Limb (tissue), 2 donors: ENCODE results near the gene NBEA.
"Not testable (repeated sequence)": the region's sequence is repeated elsewhere in the genome, so short reads cannot be mapped to it uniquely, and the experiment has no call there.

Experiments
- DNase-seq, 2 donors: peaks; one replicate each; pipeline ENCODE4 v3.0.0-alpha.2; 2016; ENCODE audit errors: extremely low spot score in 2 of 2

The NBEA gene

GRCh38 chr13:35387682-35388250 lies 445.7 kb downstream of the NBEA start:
- DNase-seq, result peak in 1 of 2 donors; percentile 24

- DNase-seq, result peak in 1 of 2 donors; percentile 58
These were observed 446.6 kb downstream of the NBEA start for GRCh38 chr13:35388441-35389355.

- DNase-seq, result no peak
These were observed 447.5 kb downstream of the NBEA start for GRCh38 chr13:35389535-35389934.

- no peak for DNase-seq
These were observed 450.7 kb downstream of the NBEA start for GRCh38 chr13:35392768-35393167.

GRCh38 chr13:35393886-35394285 lies 451.8 kb downstream of the NBEA start:
- no peak for DNase-seq

- DNase-seq, result not testable (repeated sequence)
These were observed 466.2 kb downstream of the NBEA start for GRCh38 chr13:35408285-35408684.

GRCh38 chr13:35411059-35411744 lies 469.1 kb downstream of the NBEA start:
- DNase-seq, result no peak

GRCh38 chr13:35448465-35448864 lies 506.4 kb downstream of the NBEA start:
- no peak for DNase-seq

GRCh38 chr13:35449821-35450220 lies 507.8 kb downstream of the NBEA start:
- DNase-seq, result no peak

- no peak for DNase-seq
These were observed 513.0 kb downstream of the NBEA start for GRCh38 chr13:35455022-35455421.

- no peak for DNase-seq
These were observed 515.2 kb downstream of the NBEA start for GRCh38 chr13:35457258-35457657.

GRCh38 chr13:35460061-35460460 lies 518.0 kb downstream of the NBEA start:
- no peak for DNase-seq

GRCh38 chr13:35465371-35465770 lies 523.3 kb downstream of the NBEA start:
- DNase-seq, result no peak

GRCh38 chr13:35468195-35468594 lies 526.1 kb downstream of the NBEA start:
- DNase-seq, result no peak

- DNase-seq, result no peak
These were observed 527.9 kb downstream of the NBEA start for GRCh38 chr13:35469806-35470525.

GRCh38 chr13:35470671-35471661 lies 528.9 kb downstream of the NBEA start:
- DNase-seq, result peak; percentile 78 to 82

GRCh38 chr13:35471706-35472322 lies 529.7 kb downstream of the NBEA start:
- DNase-seq, result peak in 1 of 2 donors; percentile 69

- peak in 1 of 2 donors; percentile 60 for DNase-seq
These were observed 530.3 kb downstream of the NBEA start for GRCh38 chr13:35472323-35472881.

- DNase-seq, result no peak
These were observed 531.2 kb downstream of the NBEA start for GRCh38 chr13:35473206-35473775.
